Calu3 (cell line): Measurements from ENCODE around the gene EDEM2. TPM values are rescaled to one million over a fixed set of nuclear protein-coding genes. Genes with fewer than 3 reads are reported as not detected.

ENCODE experiments used
- BruUV-seq: library from RNA; stranded (reverse); fragments of 400-500 nt; replicated peaks from 2 replicates; lab custom pipeline; 2021; lab: Mats Ljungman, UMichigan
- CTCF ChIA-PET: fragments of 300-600 bp; sonication (Branson Sonifier 250); formaldehyde crosslinking; loops from one replicate; lab custom pipeline; 2022; ENCODE audit warnings: antibody characterized with exemption; lab: Charles Lee
- DNase-seq: peaks from one replicate; pipeline ENCODE4 v3.0.0; 2022
- H3K27ac Mint-ChIP-seq: one replicate; pipeline ENCODE4 v1.8.0; 2022; ENCODE audit warnings: mixed read lengths; ENCODE audit not compliant: unreplicated experiment
- H3K27me3 Mint-ChIP-seq: one replicate; pipeline ENCODE4 v1.8.0; 2022; ENCODE audit warnings: mixed read lengths; ENCODE audit not compliant: unreplicated experiment
- H3K36me3 Mint-ChIP-seq: one replicate; pipeline ENCODE4 v1.8.0; 2022; ENCODE audit warnings: mild to moderate bottlenecking, moderate library complexity, mixed read lengths; ENCODE audit not compliant: insufficient read depth, unreplicated experiment
- H3K4me1 Mint-ChIP-seq: one replicate; pipeline ENCODE4 v1.8.0; 2022; ENCODE audit warnings: mild to moderate bottlenecking, low read depth, mixed read lengths; ENCODE audit not compliant: unreplicated experiment
- H3K4me3 Mint-ChIP-seq: one replicate; pipeline ENCODE4 v1.8.0; 2022; ENCODE audit warnings: mild to moderate bottlenecking, low read depth, moderate library complexity, mixed read lengths; ENCODE audit not compliant: unreplicated experiment
- H3K9me3 Mint-ChIP-seq: one replicate; pipeline ENCODE4 v1.8.0; 2022; ENCODE audit warnings: low read depth, mixed read lengths; ENCODE audit not compliant: unreplicated experiment
- intact Hi-C: fragments of 100-400 bp; cut with micrococcal nuclease; formaldehyde crosslinking; loops from one replicate; pipeline ENCODE4 v1.10.0; 2022; ENCODE audit not compliant: unreplicated experiment
- total RNA-seq: library from RNA; stranded (reverse); gene quantifications from 2 replicates; pipeline ENCODE4 v1.2.3, GENCODE V29; 2022
- TF ChIP-seq, protein P1 (sequence below): fragments of 200-600 bp; IDR thresholded peaks from one replicate; pipeline ENCODE4 v1.8.0; 2022; ENCODE audit warnings: antibody characterized with exemption; ENCODE audit not compliant: unreplicated experiment

The EDEM2 gene
- total RNA-seq, 1 experiment from 2014 or later, result 49.4 TPM

- BruUV-seq, result no TSS peak
- no peak overlapping the region for H3K27ac Mint-ChIP-seq
Measured at GRCh38 chr20:35129647-35130069, 17.5 kb downstream of the EDEM2 start.

GRCh38 chr20:35125753-35126152 is 21.4 kb downstream of the EDEM2 start:
- Mint-ChIP-seq H3K4me1 (peaks cover under 1% of the 10 kb centered on the region), H3K9me3 (no peaks in the 10 kb centered on the region), H3K27ac (no peak overlapping the region), H3K36me3 (peaks cover 57% of the 10 kb centered on the region), H3K27me3 (no peaks in the 10 kb centered on the region), H3K4me3 (no peak overlapping the region)
- no TSS peak for BruUV-seq
- no peak for DNase-seq
- TF ChIP-seq, protein P1, sequence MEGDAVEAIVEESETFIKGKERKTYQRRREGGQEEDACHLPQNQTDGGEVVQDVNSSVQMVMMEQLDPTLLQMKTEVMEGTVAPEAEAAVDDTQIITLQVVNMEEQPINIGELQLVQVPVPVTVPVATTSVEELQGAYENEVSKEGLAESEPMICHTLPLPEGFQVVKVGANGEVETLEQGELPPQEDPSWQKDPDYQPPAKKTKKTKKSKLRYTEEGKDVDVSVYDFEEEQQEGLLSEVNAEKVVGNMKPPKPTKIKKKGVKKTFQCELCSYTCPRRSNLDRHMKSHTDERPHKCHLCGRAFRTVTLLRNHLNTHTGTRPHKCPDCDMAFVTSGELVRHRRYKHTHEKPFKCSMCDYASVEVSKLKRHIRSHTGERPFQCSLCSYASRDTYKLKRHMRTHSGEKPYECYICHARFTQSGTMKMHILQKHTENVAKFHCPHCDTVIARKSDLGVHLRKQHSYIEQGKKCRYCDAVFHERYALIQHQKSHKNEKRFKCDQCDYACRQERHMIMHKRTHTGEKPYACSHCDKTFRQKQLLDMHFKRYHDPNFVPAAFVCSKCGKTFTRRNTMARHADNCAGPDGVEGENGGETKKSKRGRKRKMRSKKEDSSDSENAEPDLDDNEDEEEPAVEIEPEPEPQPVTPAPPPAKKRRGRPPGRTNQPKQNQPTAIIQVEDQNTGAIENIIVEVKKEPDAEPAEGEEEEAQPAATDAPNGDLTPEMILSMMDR, result no peak
- intact Hi-C loops, result no loop called here
- CTCF ChIA-PET, result no interaction called here

More at GRCh38 chr20:35129647-35130069, 17.5 kb downstream of the EDEM2 start:
- no peak overlapping the region for H3K4me3 Mint-ChIP-seq
- CTCF ChIA-PET, result interaction anchor here (0.7 kb wide), 2 partner anchors 20 to 21 kb away, joined by 3 to 5 read pairs; no protein-coding TSS in a partner anchor
- no peak for DNase-seq
- no peaks in the 10 kb centered on the region for H3K27me3 Mint-ChIP-seq
- H3K36me3 Mint-ChIP-seq, result peaks cover 53% of the 10 kb centered on the region
- no peaks in the 10 kb centered on the region for H3K4me1 Mint-ChIP-seq
- H3K9me3 Mint-ChIP-seq, result no peaks in the 10 kb centered on the region
- TF ChIP-seq, protein P1, result no peak
- intact Hi-C loops, result no loop called here

GRCh38 chr20:35122756-35123405 is 24.3 kb downstream of the EDEM2 start:
- intact Hi-C loops, result no loop called here
- CTCF ChIA-PET, result interaction anchor here (1.0 kb wide), 1 partner anchor 22 kb away, joined by 3 read pairs; no protein-coding TSS in a partner anchor
- BruUV-seq, result no TSS peak

DNA sequence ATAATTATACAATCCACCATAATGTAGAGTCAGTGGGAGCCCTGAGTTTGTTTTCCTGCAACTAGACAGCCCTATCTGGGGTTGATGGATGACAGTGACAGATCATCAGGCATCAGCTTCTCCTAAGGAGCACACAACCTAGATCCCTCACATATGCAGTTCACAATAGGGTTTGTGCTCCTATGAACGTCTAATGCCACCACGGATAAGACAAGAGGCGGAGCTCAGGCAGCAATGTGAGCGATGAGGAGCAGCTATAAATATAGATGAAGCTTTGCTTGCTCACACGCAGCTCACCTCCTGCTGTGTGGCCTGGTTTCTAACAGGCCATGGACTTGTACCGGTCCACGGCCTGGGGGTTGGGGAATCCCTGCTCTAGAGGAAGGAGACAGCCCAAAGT is 25.9 kb downstream of the EDEM2 start:
- Mint-ChIP-seq H3K9me3 (no peaks in the 10 kb centered on the region), H3K27ac (no peak overlapping the region), H3K27me3 (no peaks in the 10 kb centered on the region), H3K4me3 (no peak overlapping the region), H3K4me1 (peaks cover 13% of the 10 kb centered on the region), H3K36me3 (peaks cover 59% of the 10 kb centered on the region)
- no TSS peak for BruUV-seq
- DNase-seq, result no peak
- intact Hi-C loops, result no loop called here
- TF ChIP-seq, protein P1, result no peak
- CTCF ChIA-PET, result no interaction called here

More at GRCh38 chr20:35122756-35123405, 24.3 kb downstream of the EDEM2 start:
- no peaks in the 10 kb centered on the region for H3K9me3 Mint-ChIP-seq
- peaks cover 63% of the 10 kb centered on the region for H3K36me3 Mint-ChIP-seq
- no peak for DNase-seq
- H3K4me3 Mint-ChIP-seq, result no peak overlapping the region
- TF ChIP-seq, protein P1, result no peak
- no peak overlapping the region for H3K27ac Mint-ChIP-seq
- no peaks in the 10 kb centered on the region for H3K27me3 Mint-ChIP-seq
- H3K4me1 Mint-ChIP-seq, result peaks cover 13% of the 10 kb centered on the region
